Measurements from ENCODE around the gene SH3RF3. TPM values are rescaled to one million over a fixed set of nuclear protein-coding genes. Genes with fewer than 3 reads are reported as not detected.

SH3RF3 gene
- total RNA-seq, 1 donor from 2014 or later, result under 0.01 TPM

- FAIRE-seq, result no peak
- Histone ChIP-seq H3K4me3 (ENCODE audit: low read depth, low read length) (no peak overlapping the region), H3K36me3 (ENCODE audit: control insufficient read depth, insufficient read depth, low read length) (no peaks in the 10 kb centered on the region), H3K27me3 (ENCODE audit: control insufficient read depth, insufficient read depth, low read length) (peaks cover 12% of the 10 kb centered on the region)
- TF ChIP-seq CTCF (IDR thresholded peaks at IDR 0.05; ENCODE audit: insufficient read depth, low read length, severe bottlenecking), result no peak
- DNase-seq (ENCODE audit: low read depth), result no peak
Observed at GRCh38 chr2:109196081-109196875, 67.3 kb downstream of the SH3RF3 start.

GRCh38 chr2:109197491-109198418 is 68.8 kb downstream of the SH3RF3 start:
- DNase-seq (ENCODE audit: low read depth), result no peak
- Histone ChIP-seq H3K27me3 (ENCODE audit: control insufficient read depth, insufficient read depth, low read length) (peaks cover 13% of the 10 kb centered on the region), H3K36me3 (ENCODE audit: control insufficient read depth, insufficient read depth, low read length) (no peaks in the 10 kb centered on the region), H3K4me3 (ENCODE audit: low read depth, low read length) (no peak overlapping the region)
- FAIRE-seq, result no peak
- no peak for TF ChIP-seq CTCF (IDR thresholded peaks at IDR 0.05; ENCODE audit: insufficient read depth, low read length, severe bottlenecking)

GRCh38 chr2:109199790-109200189 is 70.8 kb downstream of the SH3RF3 start:
- FAIRE-seq (no peak), DNase-seq (ENCODE audit: low read depth) (no peak)
- Histone ChIP-seq H3K27me3 (ENCODE audit: control insufficient read depth, insufficient read depth, low read length) (peaks cover 10% of the 10 kb centered on the region), H3K4me3 (ENCODE audit: low read depth, low read length) (no peak overlapping the region), H3K36me3 (ENCODE audit: control insufficient read depth, insufficient read depth, low read length) (no peaks in the 10 kb centered on the region)
- no peak for TF ChIP-seq CTCF (IDR thresholded peaks at IDR 0.05; ENCODE audit: insufficient read depth, low read length, severe bottlenecking)

- peaks cover 7% of the 10 kb centered on the region for H3K27me3 ChIP-seq (ENCODE audit: control insufficient read depth, insufficient read depth, low read length)
- no peak for FAIRE-seq
- no peak overlapping the region for H3K4me3 ChIP-seq (ENCODE audit: low read depth, low read length)
Observed at GRCh38 chr2:109200616-109201464, 71.8 kb downstream of the SH3RF3 start.

More at GRCh38 chr2:109200616-109201464, 71.8 kb downstream of the SH3RF3 start:
- no peak for DNase-seq (ENCODE audit: low read depth)
- TF ChIP-seq CTCF (IDR thresholded peaks at IDR 0.05; ENCODE audit: insufficient read depth, low read length, severe bottlenecking), result no peak
- H3K36me3 ChIP-seq (ENCODE audit: control insufficient read depth, insufficient read depth, low read length), result no peaks in the 10 kb centered on the region

Data from bronchial epithelial cell (primary cell).